Activated CD4-positive, alpha-beta T cell treated with anti-CD3 and anti-CD28 coated beads, Interleukin-2, Interleukin-4, amounts not matched to agents 100 ng/mL and 50 ng/mL, durations not matched to agents 16 hours and 8 hours (primary cell): ENCODE data around the gene FNDC1.
A peak's percentile ranks its signal among the peaks of the same experiment; 100 is the strongest.

ENCODE experiments used
- DNase-seq: peaks from one replicate; pipeline ENCODE4 v3.0.0-alpha.2; 2020; ENCODE audit warnings: low spot score

FNDC1 gene

DNA sequence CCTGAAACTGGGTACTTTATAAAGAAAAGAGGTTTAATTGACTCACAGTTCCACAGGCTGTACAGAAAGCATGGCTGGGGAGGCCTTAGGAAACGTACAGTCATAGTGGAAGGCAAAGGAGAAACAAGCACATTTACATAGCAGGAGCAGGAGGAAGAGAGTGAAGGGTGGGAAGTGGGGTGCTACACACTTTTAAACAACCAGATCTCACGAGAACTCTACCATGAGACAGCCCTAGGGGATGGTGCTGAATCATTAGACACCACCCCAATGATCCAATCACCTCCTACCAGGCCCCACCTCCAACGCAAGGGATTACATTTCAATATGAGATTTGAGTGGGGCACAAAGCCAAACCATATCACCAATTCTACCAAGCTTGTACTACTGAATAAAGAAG, 7.4 kb upstream of the FNDC1 start:
- no peak for DNase-seq

DNA sequence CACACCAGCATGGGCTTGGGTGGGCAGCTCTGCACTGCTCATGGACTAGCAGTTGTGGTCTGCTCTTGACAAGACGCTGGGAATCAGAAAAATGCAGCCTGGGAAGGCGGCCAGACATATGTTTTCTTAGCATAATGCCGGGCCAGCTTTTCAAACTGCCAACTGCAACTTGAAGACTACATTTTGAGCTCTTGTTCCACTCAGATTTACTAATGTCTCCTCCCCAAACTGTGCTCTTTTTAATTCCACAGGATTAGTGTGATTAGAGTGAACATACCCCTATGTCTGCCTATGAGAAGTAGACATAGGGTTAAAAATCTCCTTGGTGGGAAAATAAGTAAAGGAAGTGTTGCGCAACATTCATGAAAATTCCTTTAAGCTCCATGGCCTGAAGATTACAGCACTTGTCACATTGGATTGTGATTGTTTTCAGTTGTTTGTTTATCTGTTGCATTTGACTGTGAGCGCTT, 5.3 kb upstream of the FNDC1 start:
- DNase-seq, result no peak

DNA sequence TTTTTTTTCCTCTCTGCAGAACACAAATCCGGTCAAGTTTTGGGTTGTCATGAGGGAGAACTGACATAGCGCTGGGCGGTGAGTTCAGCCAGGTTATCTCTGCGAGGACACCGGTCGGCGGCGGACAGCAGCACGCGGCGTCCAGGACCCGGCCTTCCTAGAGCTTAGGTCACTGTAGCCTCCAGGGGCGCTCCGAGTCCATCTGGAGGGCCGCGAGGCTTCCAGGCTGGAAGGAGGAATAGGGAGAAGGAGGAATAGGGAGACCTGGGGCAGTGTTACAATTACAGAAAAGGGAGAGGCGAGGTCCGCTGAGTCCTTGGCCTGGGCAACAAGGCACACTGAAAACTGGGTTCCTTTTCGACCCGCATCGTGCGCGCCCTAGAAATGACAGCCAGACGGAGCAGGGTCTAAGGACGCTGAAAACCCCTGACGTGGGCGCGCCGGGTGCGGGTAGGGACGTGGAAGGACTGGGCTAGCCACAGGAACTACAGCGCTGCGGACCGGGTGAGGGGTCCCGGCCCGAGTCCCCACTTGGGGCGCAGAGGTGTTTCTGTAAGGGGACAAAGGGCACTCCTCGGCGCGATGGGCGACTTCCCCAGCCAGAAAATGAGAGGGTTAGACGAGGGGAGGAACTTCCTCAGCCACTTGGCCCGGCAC, 536 bp upstream of the FNDC1 start:
- DNase-seq, result no peak

DNA sequence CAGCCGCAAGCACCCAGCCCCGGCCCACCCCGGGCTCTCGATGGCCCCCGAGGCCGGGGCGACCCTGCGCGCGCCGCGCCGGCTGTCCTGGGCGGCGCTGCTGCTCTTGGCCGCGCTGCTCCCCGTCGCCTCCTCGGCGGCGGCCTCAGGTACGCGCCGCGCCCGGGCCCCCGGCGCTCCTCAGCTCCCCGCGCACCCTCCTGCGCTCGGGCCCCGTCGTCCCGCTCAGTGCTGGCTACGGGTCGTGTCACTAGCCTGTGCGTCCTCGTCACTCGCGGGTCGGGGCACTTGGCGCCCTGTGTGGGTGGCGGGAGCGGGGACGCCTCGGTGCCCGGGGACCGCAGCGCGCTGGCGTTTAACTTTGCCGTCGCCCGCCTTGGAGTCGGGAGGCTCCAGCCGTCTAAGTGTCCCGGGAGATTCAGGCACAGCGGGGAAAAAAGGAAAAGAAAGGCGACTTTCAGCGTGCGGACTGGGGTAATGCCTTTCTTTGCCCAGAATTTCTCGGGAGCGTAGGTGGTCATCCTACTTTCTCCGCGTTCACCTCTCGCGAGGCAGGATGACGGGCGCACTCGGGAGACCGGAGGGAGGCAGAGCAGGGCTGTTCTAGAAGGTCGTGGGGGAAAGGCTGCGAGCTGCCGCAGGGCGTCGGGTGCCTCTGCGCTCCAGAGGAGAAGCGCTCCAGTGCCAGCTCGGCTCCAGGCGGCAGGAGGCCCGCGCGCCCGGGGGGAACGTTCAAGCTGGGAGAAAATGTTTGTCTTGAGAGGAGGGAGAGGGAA, 545 bp downstream of the FNDC1 start:
- DNase-seq, result peak; percentile 13

DNA sequence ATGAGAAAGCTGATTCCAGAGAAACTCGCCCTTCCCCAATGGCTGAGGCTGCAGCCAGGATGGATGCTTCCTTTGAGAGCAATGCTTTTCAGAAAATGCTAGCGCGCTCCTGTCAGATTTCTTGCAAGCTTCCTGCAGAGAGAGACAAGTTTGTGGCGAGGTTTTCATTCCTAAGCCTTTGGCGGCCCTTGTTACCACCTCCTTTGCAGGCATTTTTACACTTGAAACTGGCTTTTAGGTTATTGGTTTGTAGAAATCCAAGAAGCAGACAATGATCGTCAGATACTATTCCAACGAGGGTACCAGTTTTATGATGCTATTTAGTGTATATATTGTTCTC, 1.1 kb downstream of the FNDC1 start:
- DNase-seq, result no peak

DNA sequence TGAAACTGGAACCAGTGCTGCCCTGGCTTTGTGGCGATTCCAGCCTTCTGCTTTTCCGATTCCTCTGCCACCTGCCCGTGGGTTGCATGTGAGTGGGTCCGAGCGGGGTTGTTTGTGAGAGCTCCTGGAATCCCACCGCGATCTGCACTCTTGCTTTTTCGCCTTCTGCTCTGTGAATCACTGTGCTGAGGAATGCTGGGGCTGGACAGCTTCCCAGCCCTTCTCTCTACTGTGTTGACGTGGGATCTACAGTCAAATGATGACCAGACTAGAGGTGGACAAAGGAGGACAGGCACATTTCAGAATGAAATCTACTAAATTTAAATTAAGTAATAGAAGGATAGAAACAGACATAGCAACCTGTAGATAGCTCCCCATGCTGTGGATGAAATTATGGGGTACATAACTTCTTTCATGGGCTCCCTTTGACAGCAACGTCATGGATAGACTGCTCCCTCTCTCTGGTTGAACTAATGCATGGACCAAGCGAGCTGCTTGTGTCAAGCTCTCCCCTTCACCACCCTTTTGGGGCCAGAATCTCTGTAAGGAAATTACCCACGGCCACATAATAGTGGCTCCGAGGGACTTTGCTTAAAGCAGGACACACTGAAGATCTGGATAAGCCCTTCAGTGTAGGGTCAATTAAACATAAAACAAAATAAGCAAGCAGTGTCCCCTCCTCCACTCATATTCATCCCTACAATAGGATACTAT, 2.0 kb downstream of the FNDC1 start:
- DNase-seq, result no peak

DNA sequence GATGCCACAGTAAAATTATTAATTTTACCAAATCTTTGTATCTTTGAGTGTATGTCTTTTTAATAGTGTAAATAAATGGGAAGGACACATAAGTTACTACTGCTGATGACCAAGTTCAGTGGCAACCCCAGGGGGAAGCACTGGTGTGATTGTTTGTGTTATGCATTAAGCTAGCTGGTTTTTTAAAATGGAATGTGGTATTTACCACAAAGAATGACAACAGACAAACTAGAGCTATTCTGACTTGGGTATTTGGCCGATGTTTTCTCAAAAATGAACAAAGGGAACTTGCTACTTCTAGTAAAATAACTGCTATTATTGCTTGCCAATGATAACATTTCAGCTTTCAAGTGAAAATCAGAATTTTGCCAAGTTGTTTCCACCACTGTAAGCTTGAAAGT, 2.9 kb downstream of the FNDC1 start:
- DNase-seq, result no peak

DNA sequence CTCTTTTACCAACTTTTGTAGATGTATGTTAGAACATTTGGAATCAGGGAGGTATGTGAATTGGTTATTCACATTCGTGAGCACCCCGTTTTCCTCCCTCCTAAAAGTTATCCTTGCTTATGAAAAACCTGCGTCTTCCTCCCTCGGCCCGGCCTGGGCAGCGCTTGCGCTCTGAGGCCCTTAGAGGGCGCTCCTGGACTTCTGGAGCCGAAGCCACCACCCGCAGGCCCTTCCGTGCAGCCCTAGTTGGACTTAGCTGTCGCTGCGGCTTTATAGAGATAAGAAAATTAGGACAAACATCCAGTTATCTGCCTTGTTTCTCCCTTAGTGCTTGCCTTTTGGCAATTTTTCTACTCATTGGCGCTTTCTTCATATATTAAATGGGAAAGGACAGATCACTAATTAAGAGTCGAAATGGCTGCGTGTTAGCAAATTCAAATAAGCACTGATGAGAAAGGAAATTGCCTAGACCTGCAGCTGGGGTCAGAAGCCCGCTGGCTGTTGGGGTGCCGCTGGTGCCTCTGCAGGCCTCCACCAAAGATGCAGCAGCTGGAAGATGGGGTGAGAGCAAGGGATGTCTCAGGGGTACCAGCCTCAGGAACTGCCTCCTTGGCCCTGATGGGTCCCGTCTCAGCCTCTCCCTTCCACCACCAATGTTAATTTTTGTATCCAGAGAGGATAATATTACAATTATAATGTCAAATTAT, 5.2 kb downstream of the FNDC1 start:
- peak; percentile 72 for DNase-seq

DNA sequence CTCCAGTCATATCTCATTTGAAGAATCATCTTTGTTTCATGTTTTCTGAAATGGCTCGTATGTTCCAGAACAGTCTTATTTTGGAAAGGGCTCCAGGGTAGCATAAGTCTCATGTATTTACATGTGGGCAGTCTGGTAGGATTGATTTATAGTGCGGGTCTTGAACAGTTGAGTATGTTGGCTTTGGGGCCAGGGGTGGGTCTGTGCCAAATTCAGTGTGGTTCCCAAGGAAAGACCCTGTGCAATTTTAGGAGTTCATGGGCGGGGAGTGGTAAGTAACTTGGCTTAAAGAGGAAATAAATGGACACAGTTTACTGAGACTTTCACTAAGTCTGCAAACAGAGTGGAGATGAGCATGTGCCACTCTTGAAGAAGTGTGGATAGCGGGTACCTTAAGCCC, 7.7 kb downstream of the FNDC1 start:
- DNase-seq, result no peak

DNA sequence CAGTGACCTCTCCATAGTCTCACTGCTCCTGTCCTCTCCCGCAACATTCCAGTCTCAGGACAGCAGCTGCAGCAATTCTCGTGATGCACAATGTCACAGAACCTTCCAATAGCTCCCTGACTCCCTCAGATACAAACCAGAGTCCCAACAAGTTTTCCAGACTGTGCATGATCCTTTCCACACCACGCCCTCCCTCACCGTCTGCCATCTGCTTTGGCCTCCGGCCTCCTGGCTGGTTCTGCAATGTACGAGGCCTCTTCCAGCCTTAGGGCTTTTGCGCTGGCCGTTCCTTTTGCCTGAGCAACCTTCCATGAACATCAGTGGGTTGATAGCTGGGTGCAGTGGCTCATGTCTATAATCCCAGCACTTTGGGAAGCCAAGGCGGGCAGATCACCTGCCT, 9.6 kb downstream of the FNDC1 start:
- no peak for DNase-seq

DNA sequence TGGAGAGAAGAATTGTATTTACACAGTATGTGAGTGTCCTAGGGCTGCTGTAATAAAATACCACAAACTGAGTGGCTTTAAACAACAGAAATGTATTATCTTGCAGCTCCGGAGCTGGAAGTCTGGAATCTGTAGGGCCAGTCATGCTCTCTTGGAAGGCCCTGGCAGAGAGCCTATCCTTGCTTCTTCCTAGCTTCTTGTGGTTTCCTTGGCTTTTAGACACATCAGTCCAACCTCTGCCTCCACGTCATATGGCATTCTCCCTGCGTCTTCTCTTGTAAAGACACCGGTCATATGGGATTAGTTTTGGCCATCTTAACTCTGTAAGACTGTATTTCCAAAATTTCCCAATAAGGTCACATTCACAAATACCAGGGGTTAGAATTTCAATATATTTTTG, 10.8 kb downstream of the FNDC1 start:
- DNase-seq, result no peak

DNA sequence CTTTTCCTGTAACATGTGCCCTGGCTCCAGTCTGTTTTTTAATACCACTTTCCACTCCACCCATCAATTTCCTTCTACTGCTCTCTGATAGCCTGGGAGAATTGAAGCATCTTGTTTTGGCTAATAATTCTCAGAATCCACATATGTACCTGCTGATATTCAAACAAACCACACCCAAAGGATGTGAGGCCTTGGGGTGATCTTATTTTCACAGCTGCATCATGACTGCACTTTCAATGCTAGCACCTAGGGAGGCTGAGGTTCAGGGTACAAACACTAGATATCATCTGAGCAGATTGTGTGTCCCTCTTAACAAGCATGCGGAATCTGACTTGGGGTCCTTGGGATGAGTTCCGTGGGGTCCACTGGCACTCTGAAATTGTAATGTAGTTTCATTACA, 12.7 kb downstream of the FNDC1 start:
- DNase-seq, result no peak

DNA sequence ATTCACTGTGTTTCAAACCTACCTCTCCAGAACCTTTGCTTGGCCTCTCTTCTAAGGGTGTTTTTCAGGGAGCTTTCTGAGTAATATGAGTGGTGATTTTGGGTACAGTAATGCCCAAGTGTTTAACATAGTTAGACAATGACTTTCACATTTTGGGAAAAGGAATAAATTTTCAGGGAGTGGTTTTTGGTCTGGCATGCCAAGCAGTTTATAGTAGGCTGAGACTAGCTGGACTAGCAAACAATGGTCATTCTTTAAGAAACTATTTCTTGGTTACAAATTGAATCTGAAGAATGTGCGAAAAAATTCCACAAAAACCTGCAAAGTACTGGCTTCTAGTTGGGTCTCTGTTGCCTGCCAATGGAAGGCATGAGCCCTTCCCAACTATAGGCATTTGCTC, 15.4 kb downstream of the FNDC1 start:
- DNase-seq, result no peak

DNA sequence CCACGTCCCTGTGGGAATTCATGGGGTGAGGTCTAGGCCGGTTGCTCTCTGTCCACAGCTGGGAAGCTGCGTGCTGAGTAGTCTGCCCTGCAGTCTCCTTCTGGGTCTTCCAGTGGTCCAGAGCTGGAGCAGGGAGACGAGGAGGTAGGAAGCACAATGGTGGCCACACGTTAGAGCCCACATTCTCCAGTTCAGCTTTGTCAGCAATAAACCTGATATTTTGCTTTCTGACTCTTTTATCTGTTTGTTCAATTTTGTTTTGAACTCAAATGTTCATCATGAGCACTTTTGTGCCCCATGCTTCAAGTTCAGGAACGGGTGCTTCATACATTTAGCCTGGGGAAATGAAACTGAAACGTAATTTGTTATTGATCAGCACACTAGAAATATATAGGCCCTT, 21.3 kb downstream of the FNDC1 start:
- DNase-seq, result no peak

DNA sequence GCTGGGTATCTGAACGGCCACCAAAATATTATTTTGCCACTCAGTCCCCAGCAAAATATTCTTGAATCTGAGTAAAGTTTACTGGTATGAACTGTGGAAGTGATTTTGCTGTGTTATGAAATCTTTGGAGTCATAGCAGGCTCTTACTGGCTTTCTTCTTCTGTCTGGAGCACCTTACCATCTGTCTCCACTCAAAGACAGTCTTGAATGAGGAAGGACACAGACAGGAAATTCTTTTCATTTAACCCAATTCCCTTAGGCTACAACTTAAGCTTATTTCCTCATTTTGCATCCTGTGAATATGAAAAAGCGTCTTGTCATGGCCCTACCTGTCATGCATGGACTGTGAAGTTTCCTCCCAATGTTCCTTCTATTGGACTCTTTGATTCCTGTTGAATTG, 24.7 kb downstream of the FNDC1 start:
- DNase-seq, result no peak

DNA sequence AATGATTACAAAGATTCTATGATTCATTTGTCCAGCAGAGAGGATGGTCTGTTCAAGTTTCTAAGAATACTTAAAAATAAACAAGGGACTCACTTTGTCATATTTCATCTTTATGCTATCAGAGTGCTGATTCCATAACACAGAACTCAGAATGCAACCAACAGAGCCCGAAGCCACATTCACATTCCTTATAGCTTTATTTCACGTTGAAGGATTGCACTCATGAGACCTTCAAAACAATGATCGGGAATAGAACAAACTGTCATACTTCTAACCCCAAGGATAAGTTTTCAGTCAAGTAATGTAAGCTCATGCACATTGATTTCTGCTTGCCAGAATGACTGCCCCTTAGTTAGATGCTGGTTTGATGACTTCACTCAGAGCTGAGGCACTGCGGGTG, 25.2 kb downstream of the FNDC1 start:
- DNase-seq, result no peak

DNA sequence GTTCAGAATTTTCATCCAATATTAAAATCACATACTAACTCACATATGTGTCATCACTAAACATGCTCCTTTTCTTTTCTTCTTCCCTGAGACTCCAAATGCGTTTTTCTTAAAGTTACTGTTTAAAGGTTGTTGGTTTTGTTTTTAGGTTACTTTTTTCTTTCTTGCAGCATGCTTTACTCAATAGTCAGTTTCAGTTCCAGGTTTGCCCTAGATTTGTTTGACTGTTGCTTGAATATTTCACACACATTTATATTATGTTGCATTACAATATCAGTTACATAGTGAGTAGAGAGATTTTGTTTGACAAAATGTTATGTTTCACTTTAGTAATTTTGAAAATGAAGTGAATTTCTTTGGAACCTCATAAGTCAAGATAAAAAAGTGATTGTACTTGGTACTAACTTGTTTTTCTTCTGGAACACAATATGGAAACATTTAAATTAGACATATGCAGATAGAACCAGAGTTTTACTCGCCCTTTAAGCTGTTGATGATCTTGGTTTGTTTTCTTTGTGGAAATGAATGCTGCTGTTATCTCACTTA, 27.3 kb downstream of the FNDC1 start:
- DNase-seq, result no peak

DNA sequence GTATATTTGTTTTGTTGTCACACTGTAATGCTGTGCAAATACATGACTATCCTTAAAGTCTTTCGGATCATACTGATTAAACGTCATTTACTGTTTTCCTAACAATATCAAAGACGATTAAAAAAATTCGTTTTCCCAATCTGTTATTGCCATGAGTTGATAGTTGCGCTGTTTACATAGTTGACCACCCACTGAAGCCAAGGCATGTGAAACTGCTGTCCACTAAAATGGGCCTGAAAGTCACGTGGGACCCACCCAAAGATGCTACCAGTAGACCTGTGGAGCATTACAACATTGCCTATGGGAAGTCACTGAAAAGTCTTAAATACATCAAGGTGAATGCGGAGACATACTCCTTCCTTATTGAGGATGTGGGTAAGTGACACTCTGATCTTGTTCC, 28.1 kb downstream of the FNDC1 start:
- no peak for DNase-seq

DNA sequence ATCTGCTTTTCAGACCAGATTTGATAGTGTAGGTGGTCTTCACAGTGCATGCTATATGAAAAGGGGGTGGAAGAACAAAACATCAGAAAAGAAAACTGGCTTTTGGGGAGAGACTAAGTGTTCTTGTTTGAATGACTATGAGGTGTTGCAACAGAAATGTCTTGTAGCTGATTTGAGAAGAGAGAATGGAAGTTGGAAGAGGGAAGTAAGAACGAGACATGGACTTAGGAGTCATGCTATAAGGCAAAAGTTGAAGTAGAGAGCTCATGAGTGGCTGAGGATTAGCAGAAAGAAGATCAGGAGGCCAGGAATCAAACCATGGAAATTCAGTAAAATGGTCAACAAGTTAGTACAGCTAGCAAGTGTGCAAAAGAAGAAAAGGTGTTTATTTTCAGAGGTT, 32.1 kb downstream of the FNDC1 start:
- DNase-seq, result no peak

DNA sequence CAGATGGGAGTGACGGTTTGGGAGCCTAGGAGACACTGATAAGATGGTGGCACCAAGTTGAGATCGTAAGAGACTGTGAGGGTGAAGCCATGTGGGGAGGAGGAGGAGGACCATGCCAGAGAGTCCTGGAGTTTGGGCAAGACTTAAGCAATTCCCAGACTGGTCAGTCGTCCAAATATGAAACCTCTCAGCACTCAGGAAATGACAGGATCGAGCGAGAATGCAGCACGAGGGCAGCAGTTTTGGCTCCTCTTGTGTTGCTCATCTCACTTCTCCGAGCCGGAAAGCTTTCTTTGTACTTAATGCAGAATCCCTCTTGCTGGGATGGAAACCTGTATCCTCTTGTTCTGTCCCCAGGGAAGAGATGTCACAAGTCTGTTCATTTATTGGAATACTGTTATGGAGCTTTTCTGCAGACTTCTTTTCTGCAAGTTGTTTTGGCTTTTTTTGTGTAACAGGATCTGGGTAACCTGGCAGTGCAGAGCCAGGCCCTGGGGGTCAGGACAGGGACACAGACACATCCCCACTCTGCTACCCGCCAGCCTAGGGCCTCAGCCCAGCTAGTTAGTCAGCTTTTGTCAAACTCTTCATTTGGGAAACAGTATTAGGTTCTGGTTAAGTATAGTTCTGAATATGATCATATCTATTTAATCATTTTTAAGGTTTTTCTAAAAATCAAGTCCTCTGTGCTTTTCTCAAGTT, 34.3 kb downstream of the FNDC1 start:
- no peak for DNase-seq

DNA sequence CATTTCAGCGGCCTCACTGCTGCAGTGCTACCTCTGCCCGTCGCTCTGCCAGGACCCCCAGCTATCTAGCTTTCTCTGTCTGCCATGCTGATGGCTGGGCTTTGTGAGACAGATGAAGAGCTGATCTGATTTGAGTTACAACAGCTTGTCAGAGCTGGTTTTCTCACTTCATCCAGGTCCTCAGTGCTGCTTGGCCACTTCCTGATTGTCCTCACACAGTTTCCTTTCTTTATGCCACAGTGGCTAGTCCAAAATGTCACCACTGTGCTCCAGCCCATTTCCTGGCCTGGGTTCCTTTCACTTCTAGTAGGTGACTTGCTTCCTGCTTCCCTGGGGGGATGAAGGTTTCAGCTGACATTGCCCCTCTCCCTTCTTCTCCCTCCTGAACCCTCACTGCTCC, 35.4 kb downstream of the FNDC1 start:
- no peak for DNase-seq

DNA sequence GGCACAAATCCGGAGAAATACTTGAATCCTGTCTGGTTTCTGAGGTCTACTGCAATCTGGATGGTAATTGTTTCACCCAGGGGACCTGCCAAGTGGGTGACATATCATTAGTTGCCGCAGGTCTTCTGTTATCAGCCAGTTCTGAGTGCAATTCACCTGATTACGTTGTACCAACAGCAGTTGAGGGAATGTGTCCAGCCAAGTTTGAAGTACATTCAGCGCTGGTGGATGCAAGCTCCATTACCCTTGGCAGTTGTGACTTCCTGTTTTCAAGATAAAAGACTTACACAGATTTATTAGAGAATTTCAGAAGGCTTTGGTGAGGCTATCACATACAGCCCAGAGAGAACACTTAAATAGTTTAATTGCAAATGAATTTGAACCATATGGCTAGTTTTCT, 42.8 kb downstream of the FNDC1 start:
- no peak for DNase-seq
